Hepatocyte (in vitro differentiated cells): ENCODE data around the gene PDLIM4. TPM values are rescaled to one million over a fixed set of nuclear protein-coding genes. Genes with fewer than 3 reads are reported as not detected.
A peak's percentile ranks its signal among the peaks of the same experiment; 100 is the strongest.

Experiments
- DNase-seq: peaks from one replicate; pipeline ENCODE4 v3.0.0-alpha.2; 2016; ENCODE audit warnings: low spot score
- H2AFZ ChIP-seq: fragments of 200-600 bp; sonication (generic); 2 replicates; pipeline ENCODE4 v1.6.0; 2016; ENCODE audit warnings: antibody characterized with exemption, mild to moderate bottlenecking
- H3K27ac ChIP-seq: fragments of 200-600 bp; sonication (generic); 2 replicates; pipeline ENCODE4 v1.5.1; 2016; ENCODE audit warnings: mild to moderate bottlenecking
- H3K27me3 ChIP-seq: fragments of 200-600 bp; sonication (generic); 2 replicates; pipeline ENCODE4 v1.6.1; 2016
- H3K36me3 ChIP-seq: fragments of 200-600 bp; sonication (generic); replicated peaks from 2 replicates; pipeline ENCODE4 v1.5.1; 2016; ENCODE audit warnings: low read depth; ENCODE audit not compliant: insufficient read depth
- H3K4me1 ChIP-seq: fragments of 200-600 bp; sonication (generic); 2 replicates; pipeline ENCODE4 v1.5.1; 2016; ENCODE audit warnings: mild to moderate bottlenecking, moderate library complexity; ENCODE audit not compliant: insufficient read depth
- H3K4me2 ChIP-seq: fragments of 200-600 bp; sonication (generic); 2 replicates; pipeline ENCODE4 v1.6.0; 2016
- H3K4me3 ChIP-seq: fragments of 200-600 bp; sonication (generic); 2 replicates; pipeline ENCODE4 v1.5.1; 2016; ENCODE audit warnings: mild to moderate bottlenecking
- H3K79me2 ChIP-seq: fragments of 200-600 bp; sonication (generic); 2 replicates; pipeline ENCODE4 v1.6.0; 2017; ENCODE audit warnings: mild to moderate bottlenecking
- H3K9me2 ChIP-seq: fragments of 200-600 bp; sonication (generic); replicated peaks from 2 replicates; pipeline ENCODE4 v1.6.0; 2017; ENCODE audit warnings: mild to moderate bottlenecking; ENCODE audit not compliant: insufficient read depth
- H3K9me3 ChIP-seq: fragments of 200-600 bp; sonication (generic); 2 replicates; pipeline ENCODE4 v1.5.1; 2016; ENCODE audit warnings: low read depth, mild to moderate bottlenecking
- H4K20me1 ChIP-seq: fragments of 200-600 bp; sonication (generic); 2 replicates; pipeline ENCODE4 v1.6.0; 2016; ENCODE audit warnings: mild to moderate bottlenecking; ENCODE audit not compliant: insufficient read depth, poor library complexity, severe bottlenecking
- CTCF ChIP-seq: fragments of 200-600 bp; sonication (generic); IDR thresholded peaks from 2 replicates; pipeline ENCODE4 v1.5.1; 2016; ENCODE audit warnings: antibody characterized with exemption, mild to moderate bottlenecking; ENCODE audit not compliant: poor library complexity
- EZH2 ChIP-seq: fragments of 200-600 bp; sonication (generic); IDR thresholded peaks from 2 replicates; pipeline ENCODE4 v1.6.1; 2016; ENCODE audit warnings: antibody characterized with exemption, mild to moderate bottlenecking, borderline replicate concordance
- EZH2phosphoT487 ChIP-seq: fragments of 200-600 bp; sonication (generic); IDR thresholded peaks from one replicate; pipeline ENCODE4 v1.6.1; 2018; ENCODE audit warnings: antibody characterized with exemption, mild to moderate bottlenecking, low read depth, moderate library complexity; ENCODE audit not compliant: unreplicated experiment, severe bottlenecking
- WGBS: methylation state at CpG from one replicate; pipeline ENCODE4 v1.1.6; 2016; ENCODE audit warnings: low lambda C conversion rate; ENCODE audit errors: missing lambda C conversion rate; 5-methylcytosine and 5-hydroxymethylcytosine counted together
- polyA plus RNA-seq: library from polyadenylated mRNA; unstranded; fragments of >200 nt; fragmentation: Nextera tagmentation; extraction: Ambion mirVana; gene quantifications from 2 replicates; pipeline ENCODE4 v1.2.1, GENCODE V29; 2016
- total RNA-seq: library from RNA; depleted of rRNA; stranded (reverse); fragments of >200 nt; gene quantifications from 2 replicates; pipeline ENCODE4 v1.2.3, GENCODE V29; 2014

PDLIM4 gene
- total and polyA plus RNA-seq, 2 experiments from 2014 or later: 16.4 to 102 TPM

- H3K27me3 ChIP-seq: no peaks in the 10 kb centered on the region
- no peaks in the 10 kb centered on the region for H3K9me3 ChIP-seq
- no peak for DNase-seq
- no peak overlapping the region for H2AFZ ChIP-seq
- no peak overlapping the region for H3K4me2 ChIP-seq
- H3K36me3 ChIP-seq: no peaks in the 10 kb centered on the region
- peaks cover 5% of the 10 kb centered on the region for H3K4me1 ChIP-seq
- no peaks in the 10 kb centered on the region for H3K9me2 ChIP-seq
- H3K4me3 ChIP-seq: no peak overlapping the region
- H3K27ac ChIP-seq: no peak overlapping the region
- WGBS: 83% methylated on average over 6 of the region's 6 CpGs
- H3K79me2 ChIP-seq: no peaks in the 10 kb centered on the region
- no peaks in the 10 kb centered on the region for H4K20me1 ChIP-seq
- TF ChIP-seq EZH2 (no peak), EZH2phosphoT487 (no peak), CTCF (no peak)
Measured at GRCh38 chr5:132270706-132271105, 13.2 kb downstream of the PDLIM4 start.

- Histone ChIP-seq H3K4me1 (no peaks in the 10 kb centered on the region), H3K79me2 (no peaks in the 10 kb centered on the region), H2AFZ (no peak overlapping the region), H3K36me3 (no peaks in the 10 kb centered on the region), H3K9me2 (no peaks in the 10 kb centered on the region), H4K20me1 (no peaks in the 10 kb centered on the region), H3K4me3 (no peak overlapping the region), H3K27me3 (no peaks in the 10 kb centered on the region), H3K9me3 (no peaks in the 10 kb centered on the region), H3K27ac (no peak overlapping the region), H3K4me2 (no peak overlapping the region)
- no peak for DNase-seq
- 95% methylated on average over 53 of the region's 77 CpGs for WGBS
- no peak for TF ChIP-seq CTCF
- no peak for TF ChIP-seq EZH2phosphoT487
- no peak for TF ChIP-seq EZH2
Measured at GRCh38 chr5:132271251-132272246, 14.1 kb downstream of the PDLIM4 start.

GRCh38 chr5:132272311-132273210 lies 15.1 kb downstream of the PDLIM4 start:
- H3K4me2 ChIP-seq: no peak overlapping the region
- H3K79me2 ChIP-seq: no peaks in the 10 kb centered on the region
- no peaks in the 10 kb centered on the region for H3K36me3 ChIP-seq
- H3K9me2 ChIP-seq: no peaks in the 10 kb centered on the region
- H3K27me3 ChIP-seq: no peaks in the 10 kb centered on the region
- H4K20me1 ChIP-seq: no peaks in the 10 kb centered on the region
- peaks cover 8% of the 10 kb centered on the region for H3K4me1 ChIP-seq
- H3K9me3 ChIP-seq: no peaks in the 10 kb centered on the region
- TF ChIP-seq CTCF (peak; percentile 81), EZH2phosphoT487 (no peak)
- no peak overlapping the region for H3K4me3 ChIP-seq
- H3K27ac ChIP-seq: no peak overlapping the region
- DNase-seq: peak; percentile 69
- WGBS: 65% methylated on average over 37 of the region's 37 CpGs
- no peak overlapping the region for H2AFZ ChIP-seq
